ENCODE measurements around the gene PITPNB. TPM values are rescaled to one million over a fixed set of nuclear protein-coding genes. Genes with fewer than 3 reads are reported as not detected.

The PITPNB gene
- total and polyA plus RNA-seq, 2 of the 13 experiments (the other 11 are each of a cell fraction or from before 2014, with no cell fraction given) = 17.0 to 30.1 TPM

DNA sequence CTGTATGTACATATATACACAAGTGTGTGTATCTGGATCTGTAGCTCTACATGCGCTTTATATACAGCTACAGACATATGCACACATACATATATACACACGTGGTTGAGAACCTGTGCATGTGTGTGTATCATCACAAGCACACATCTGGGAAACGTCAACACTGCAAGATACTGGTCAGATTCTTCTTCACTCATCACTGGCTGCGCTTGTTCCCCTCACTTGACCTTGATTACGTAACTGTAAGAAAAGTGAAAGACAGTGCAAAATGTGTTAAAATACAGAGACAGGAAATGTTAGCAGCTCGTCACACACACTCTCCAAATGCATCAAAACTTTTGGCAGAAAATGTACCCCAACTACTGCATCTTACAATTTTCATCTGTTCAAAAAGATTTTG is 65.6 kb downstream of the PITPNB start:
- intact Hi-C loops (cut with micrococcal nuclease; ENCODE audit: unreplicated experiment) (no loop called here), in situ Hi-C loops (cut with HindIII; ENCODE audit: extremely low pct_ligation_motif_present, low pct_unique_long_range_greater_than_20kb) (no loop called here)
- no peak for DNase-seq (ENCODE audit: low spot score)
- H3K36me3 ChIP-seq (replicated peaks in 1 of 2; ENCODE audit: control insufficient read depth in 1 of 2, insufficient read depth in 2 of 2, low read length in 2 of 2) = peaks cover 22 to 66% of the 10 kb centered on the region in 2 experiments
- ChIA-PET POLR2A (no interaction called here), CTCF (ENCODE audit: low intra/inter-chr PET ratio, low total read pairs) (no interaction called here)
- FAIRE-seq = no peak
- H3K27me3 ChIP-seq (ENCODE audit: control insufficient read depth in 1 of 2, insufficient read depth in 2 of 2, low read length in 2 of 2) = no peaks in the 10 kb centered on the region
- TF ChIP-seq CEBPB (IDR thresholded peaks at IDR 0.05; ENCODE audit: borderline replicate concordance, low read depth, low read length) (peak; percentile 45; the same call in 1 of the 2 replicates), ELF3 (CRISPR knock-in tag; IDR thresholded peaks at IDR 0.05) (no peak)
- TF ChIP-seq, protein P1, sequence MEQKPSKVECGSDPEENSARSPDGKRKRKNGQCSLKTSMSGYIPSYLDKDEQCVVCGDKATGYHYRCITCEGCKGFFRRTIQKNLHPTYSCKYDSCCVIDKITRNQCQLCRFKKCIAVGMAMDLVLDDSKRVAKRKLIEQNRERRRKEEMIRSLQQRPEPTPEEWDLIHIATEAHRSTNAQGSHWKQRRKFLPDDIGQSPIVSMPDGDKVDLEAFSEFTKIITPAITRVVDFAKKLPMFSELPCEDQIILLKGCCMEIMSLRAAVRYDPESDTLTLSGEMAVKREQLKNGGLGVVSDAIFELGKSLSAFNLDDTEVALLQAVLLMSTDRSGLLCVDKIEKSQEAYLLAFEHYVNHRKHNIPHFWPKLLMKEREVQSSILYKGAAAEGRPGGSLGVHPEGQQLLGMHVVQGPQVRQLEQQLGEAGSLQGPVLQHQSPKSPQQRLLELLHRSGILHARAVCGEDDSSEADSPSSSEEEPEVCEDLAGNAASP (CRISPR knock-in tag; IDR thresholded peaks at IDR 0.05; ENCODE audit: borderline replicate concordance) = peak; percentile 20; the same call in 1 of the 2 replicates
- TF ChIP-seq, protein P2, sequence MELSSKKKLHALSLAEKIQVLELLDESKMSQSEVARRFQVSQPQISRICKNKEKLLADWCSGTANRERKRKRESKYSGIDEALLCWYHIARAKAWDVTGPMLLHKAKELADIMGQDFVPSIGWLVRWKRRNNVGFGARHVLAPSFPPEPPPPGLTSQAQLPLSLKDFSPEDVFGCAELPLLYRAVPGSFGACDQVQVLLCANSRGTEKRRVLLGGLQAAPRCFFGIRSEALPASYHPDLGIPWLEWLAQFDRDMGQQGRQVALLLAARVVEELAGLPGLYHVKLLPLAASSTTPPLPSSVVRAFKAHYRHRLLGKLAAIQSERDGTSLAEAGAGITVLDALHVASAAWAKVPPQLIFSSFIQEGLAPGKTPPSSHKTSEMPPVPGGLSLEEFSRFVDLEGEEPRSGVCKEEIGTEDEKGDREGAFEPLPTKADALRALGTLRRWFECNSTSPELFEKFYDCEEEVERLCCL (CRISPR knock-in tag; IDR thresholded peaks at IDR 0.05; ENCODE audit: borderline replicate concordance) = no peak
- BruUV-seq (replicated peaks) = no TSS peak
- H3K9me3 ChIP-seq (ENCODE audit: low read length) = no peaks in the 10 kb centered on the region
- H3K4me1 ChIP-seq (ENCODE audit: insufficient read depth, low read length) = peaks cover 30% of the 10 kb centered on the region
- H2AFZ ChIP-seq (ENCODE audit: low read length) = no peak overlapping the region
- WGBS (ENCODE audit: low lambda C conversion rate) = 92% methylated on average over 6 of the region's 6 CpGs
- H3K9ac ChIP-seq (ENCODE audit: insufficient read depth, low read depth, low read length) = no peak overlapping the region
- no peak for ATAC-seq
- H3K79me2 ChIP-seq (ENCODE audit: insufficient read depth, low read length) = no peaks in the 10 kb centered on the region
- no peak overlapping the region for H3K4me2 ChIP-seq (ENCODE audit: low read depth, low read length)
- no peak overlapping the region for H3K4me3 ChIP-seq (replicated peaks in 1 of 3; ENCODE audit: insufficient read depth in 1 of 3, low read depth in 2 of 3, low read length in 3 of 3)
- no peaks in the 10 kb centered on the region for H4K20me1 ChIP-seq (ENCODE audit: insufficient read depth, low read length)
- no peak overlapping the region for H3K27ac ChIP-seq (ENCODE audit: extremely low read length, insufficient read depth, low read length)
